ENCODE measurements around the gene THRAP3. TPM values are rescaled to one million over a fixed set of nuclear protein-coding genes. Genes with fewer than 3 reads are reported as not detected.

THRAP3 gene
- total and polyA plus RNA-seq, 12 donors, result 22.8 to 109 (median 98.9) TPM

DNA sequence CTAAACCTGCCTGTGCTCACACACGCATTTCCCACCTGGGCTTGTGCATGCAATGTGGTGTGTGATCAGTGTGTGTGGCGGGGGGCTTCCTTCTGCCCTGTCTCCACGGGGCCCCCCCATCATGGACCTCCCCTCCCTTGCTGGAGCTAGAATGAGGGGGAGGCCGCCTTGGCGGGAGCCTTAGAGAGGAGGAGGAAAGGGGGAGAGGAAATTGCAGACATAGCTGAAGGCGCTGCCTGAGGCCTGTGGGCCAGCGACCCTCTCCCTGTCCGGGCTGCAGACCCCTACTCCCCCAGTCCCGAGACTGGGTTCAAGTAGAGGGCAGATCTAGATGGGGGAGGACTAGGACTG is 100.1 kb downstream of the THRAP3 start:
- Histone ChIP-seq H3K36me3 (peaks cover 0 to 13% (median 0%) of the 10 kb centered on the region in 9 donors), H3K9me3 (no peaks in the 10 kb centered on the region), H3K27me3 (no peaks in the 10 kb centered on the region), H3K4me1 (peaks cover 12 to 58% (median 41%) of the 10 kb centered on the region in 9 donors), H3K27ac (peak overlapping the region; percentile 81 to 97 (median 94)), H3K4me3 (peak overlapping the region in 8 of 10 donors; percentile 75 to 99 (median 88))
- DNase-seq (no peak), ATAC-seq (no peak)
- TF ChIP-seq, protein P1, sequence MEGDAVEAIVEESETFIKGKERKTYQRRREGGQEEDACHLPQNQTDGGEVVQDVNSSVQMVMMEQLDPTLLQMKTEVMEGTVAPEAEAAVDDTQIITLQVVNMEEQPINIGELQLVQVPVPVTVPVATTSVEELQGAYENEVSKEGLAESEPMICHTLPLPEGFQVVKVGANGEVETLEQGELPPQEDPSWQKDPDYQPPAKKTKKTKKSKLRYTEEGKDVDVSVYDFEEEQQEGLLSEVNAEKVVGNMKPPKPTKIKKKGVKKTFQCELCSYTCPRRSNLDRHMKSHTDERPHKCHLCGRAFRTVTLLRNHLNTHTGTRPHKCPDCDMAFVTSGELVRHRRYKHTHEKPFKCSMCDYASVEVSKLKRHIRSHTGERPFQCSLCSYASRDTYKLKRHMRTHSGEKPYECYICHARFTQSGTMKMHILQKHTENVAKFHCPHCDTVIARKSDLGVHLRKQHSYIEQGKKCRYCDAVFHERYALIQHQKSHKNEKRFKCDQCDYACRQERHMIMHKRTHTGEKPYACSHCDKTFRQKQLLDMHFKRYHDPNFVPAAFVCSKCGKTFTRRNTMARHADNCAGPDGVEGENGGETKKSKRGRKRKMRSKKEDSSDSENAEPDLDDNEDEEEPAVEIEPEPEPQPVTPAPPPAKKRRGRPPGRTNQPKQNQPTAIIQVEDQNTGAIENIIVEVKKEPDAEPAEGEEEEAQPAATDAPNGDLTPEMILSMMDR (IDR thresholded peaks at IDR 0.05), result no peak
- WGBS, 2 donors, result 29 to 45% methylated on average over 9 of the region's 9 CpGs
- intact Hi-C loops (cut with DNase I), result loop anchor here in 2 of 10 donors (5.0 kb wide), 2 partner anchors 43 to 63 kb away; partner anchors contain the start of gene STK40 (in 1 of the 2)

DNA sequence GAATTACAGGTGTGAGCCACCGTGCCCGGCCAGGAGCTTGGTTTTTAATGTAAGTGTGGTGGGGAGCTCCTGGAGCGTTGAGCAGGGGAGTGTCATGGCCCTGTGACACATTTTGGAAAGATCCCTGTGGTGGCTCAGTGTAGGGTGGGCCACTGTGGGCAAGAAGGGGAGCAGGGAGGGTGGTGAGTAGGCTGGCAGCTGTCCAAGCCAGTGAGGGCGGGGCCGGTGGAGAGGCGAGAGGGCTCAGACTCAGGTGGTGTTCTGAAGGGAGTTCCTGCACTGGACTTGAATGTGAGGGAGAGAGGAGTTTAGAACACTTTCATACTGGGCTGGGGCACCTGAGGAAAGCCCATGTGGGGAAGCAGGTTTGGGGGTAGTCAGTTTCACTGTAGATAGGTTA is 102.3 kb downstream of the THRAP3 start:
- WGBS, 2 donors, result 60 to 64% methylated on average over 6 of the region's 6 CpGs
- DNase-seq (no peak), ATAC-seq (no peak)
- Histone ChIP-seq H3K27me3 (no peaks in the 10 kb centered on the region), H3K4me3 (no peak overlapping the region), H3K4me1 (peaks cover 8 to 51% (median 37%) of the 10 kb centered on the region in 9 donors), H3K27ac (no peak overlapping the region), H3K9me3 (no peaks in the 10 kb centered on the region), H3K36me3 (peaks cover 0 to 9% (median 0%) of the 10 kb centered on the region in 9 donors)
- intact Hi-C loops (cut with DNase I), result loop anchor here in 3 of 10 donors (5.0 kb wide), 1 partner anchor 41 kb away; no protein-coding TSS in a partner anchor
- TF ChIP-seq, protein P1 (IDR thresholded peaks at IDR 0.05), result no peak

DNA sequence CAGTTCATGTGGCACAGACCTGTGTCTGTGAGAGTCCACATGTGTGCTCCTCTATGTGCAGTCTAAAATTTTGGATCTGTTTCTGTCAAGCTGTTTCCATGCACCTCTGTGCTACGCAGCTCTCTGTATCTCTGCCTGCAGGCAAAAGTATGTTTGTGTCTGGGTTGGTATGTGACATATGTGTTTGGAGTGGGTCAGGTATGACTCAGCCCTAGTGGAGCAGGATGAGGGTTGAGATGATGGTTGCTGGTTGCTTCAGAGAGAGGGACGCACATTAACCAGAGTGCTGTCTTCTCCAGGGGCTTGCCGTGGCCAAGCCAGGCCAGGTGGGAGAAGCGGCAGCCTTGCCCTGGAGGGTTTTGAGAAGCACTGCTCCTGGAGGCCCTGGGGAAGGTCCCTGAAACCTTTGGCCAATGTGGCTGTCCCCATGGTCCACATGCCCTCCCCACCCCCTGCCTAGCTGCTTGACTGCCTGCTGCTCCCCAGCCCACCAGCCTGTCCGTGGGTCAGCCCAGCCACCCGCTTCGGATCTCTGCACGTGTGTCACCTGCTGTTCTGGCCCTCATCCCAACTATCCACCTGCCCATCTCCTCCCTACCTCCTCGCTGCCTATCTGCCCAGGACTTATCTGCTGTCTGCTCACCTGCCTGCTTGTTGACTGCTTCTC is 103.3 kb downstream of the THRAP3 start:
- no peak overlapping the region for H3K27ac ChIP-seq
- no peak for ATAC-seq

DNA sequence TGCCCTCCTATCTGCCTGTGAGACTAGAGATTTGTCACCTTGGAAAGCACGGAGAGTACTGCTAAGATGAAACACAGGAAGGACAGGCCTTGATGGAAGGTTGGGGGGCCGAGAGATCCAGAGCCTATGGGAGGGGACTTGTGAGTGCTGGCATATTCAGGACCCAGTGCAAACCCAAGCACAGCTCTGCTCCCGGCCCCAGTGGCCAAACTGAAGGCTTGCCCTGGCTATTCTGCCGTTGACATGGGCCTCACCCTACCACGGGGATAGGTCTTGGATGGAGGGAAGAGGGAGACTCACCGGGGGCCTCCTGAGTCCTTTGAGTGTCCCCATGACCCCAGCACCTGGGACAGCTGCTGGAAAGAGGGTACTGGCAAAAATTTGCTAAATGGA is 103.8 kb downstream of the THRAP3 start:
- WGBS, 2 donors, result 90 to 95% methylated on average over 6 of the region's 6 CpGs
- Histone ChIP-seq H3K9me3 (no peaks in the 10 kb centered on the region), H3K36me3 (no peaks in the 10 kb centered on the region), H3K4me3 (no peak overlapping the region), H3K27me3 (no peaks in the 10 kb centered on the region), H3K4me1 (peaks cover 8 to 36% (median 26%) of the 10 kb centered on the region in 9 donors), H3K27ac (no peak overlapping the region)
- ATAC-seq (no peak), DNase-seq (no peak)
- TF ChIP-seq, protein P1 (IDR thresholded peaks at IDR 0.05), result no peak
- intact Hi-C loops (cut with DNase I), result loop anchor here in 3 of 10 donors (5.0 kb wide), 1 partner anchor 39 kb away; no protein-coding TSS in a partner anchor

More for the DNA sequence above, 103.3 kb downstream of the THRAP3 start:
- intact Hi-C loops (cut with DNase I), result loop anchor here in 3 of 10 donors (5.0 kb wide), 1 partner anchor 40 kb away; no protein-coding TSS in a partner anchor
- TF ChIP-seq, protein P1 (IDR thresholded peaks at IDR 0.05), result no peak
- peaks cover 8 to 42% (median 27%) of the 10 kb centered on the region in 9 donors for H3K4me1 ChIP-seq
- H3K27me3 ChIP-seq, result no peaks in the 10 kb centered on the region
- 93 to 94% methylated on average over 9 of the region's 9 CpGs for WGBS, 2 donors
- H3K36me3 ChIP-seq, result no peaks in the 10 kb centered on the region
- no peak overlapping the region for H3K4me3 ChIP-seq
- no peaks in the 10 kb centered on the region for H3K9me3 ChIP-seq
- DNase-seq, result no peak
